Measurements from ENCODE around the gene NDRG4.

Gene NDRG4

GRCh38 chr16:58499615-58500351 is at the start of gene NDRG4:
NDRG4 (plus strand) TSS chr16:58500143; CDS start chr16:58500249, 106 bp downstream.
- peak; percentile 46 for DNase-seq (ENCODE audit: low read depth)

GRCh38 chr16:58450590-58450989 is 49.4 kb upstream of the NDRG4 start:
- no peak for DNase-seq (ENCODE audit: low read depth)

GRCh38 chr16:58451265-58451689 is 48.7 kb upstream of the NDRG4 start:
- no peak for DNase-seq (ENCODE audit: low read depth)

GRCh38 chr16:58451945-58452401 is 48.0 kb upstream of the NDRG4 start:
- DNase-seq (ENCODE audit: low read depth): no peak

- no peak for DNase-seq (ENCODE audit: low read depth)
These were observed 47.3 kb upstream of the NDRG4 start for GRCh38 chr16:58452640-58453039.

GRCh38 chr16:58454178-58454577 is 45.8 kb upstream of the NDRG4 start:
- no peak for DNase-seq (ENCODE audit: low read depth)

- DNase-seq (ENCODE audit: low read depth): no peak
These were observed 45.1 kb upstream of the NDRG4 start for GRCh38 chr16:58454856-58455255.

- no peak for DNase-seq (ENCODE audit: low read depth)
These were observed 44.2 kb upstream of the NDRG4 start for GRCh38 chr16:58455750-58456149.

- DNase-seq (ENCODE audit: low read depth): no peak
These were observed 43.8 kb upstream of the NDRG4 start for GRCh38 chr16:58456193-58456592.

- no peak for DNase-seq (ENCODE audit: low read depth)
These were observed 41.2 kb upstream of the NDRG4 start for GRCh38 chr16:58458606-58459343.

- peak; percentile 53 for DNase-seq (ENCODE audit: low read depth)
These were observed 40.4 kb upstream of the NDRG4 start for GRCh38 chr16:58459344-58460218.

GRCh38 chr16:58460219-58460610 is 39.7 kb upstream of the NDRG4 start:
- no peak for DNase-seq (ENCODE audit: low read depth)

GRCh38 chr16:58461056-58461455 is 38.9 kb upstream of the NDRG4 start:
- no peak for DNase-seq (ENCODE audit: low read depth)

GRCh38 chr16:58461640-58462039 is 38.3 kb upstream of the NDRG4 start:
- no peak for DNase-seq (ENCODE audit: low read depth)

- DNase-seq (ENCODE audit: low read depth): no peak
These were observed 37.9 kb upstream of the NDRG4 start for GRCh38 chr16:58462089-58462488.

GRCh38 chr16:58462499-58462996 is 37.4 kb upstream of the NDRG4 start:
- DNase-seq (ENCODE audit: low read depth): no peak

GRCh38 chr16:58462997-58463941 is 36.7 kb upstream of the NDRG4 start:
- no peak for DNase-seq (ENCODE audit: low read depth)

GRCh38 chr16:58464047-58464915 is 35.7 kb upstream of the NDRG4 start:
- no peak for DNase-seq (ENCODE audit: low read depth)

GRCh38 chr16:58464916-58465731 is 34.8 kb upstream of the NDRG4 start:
- no peak for DNase-seq (ENCODE audit: low read depth)
